GM12864 (cell line): Measurements from ENCODE around the gene GUCD1.

ENCODE experiments used
- DNase-seq: peaks from one replicate; pipeline ENCODE4 v3.0.0-alpha.2; 2011; ENCODE audit warnings: low read depth
- H3K4me3 ChIP-seq: 2 replicates; pipeline ENCODE4 v1.5.1; 2011; ENCODE audit warnings: mild to moderate bottlenecking, low read depth, low read length, control low read depth
- TF ChIP-seq, protein P1 (sequence below): IDR thresholded peaks from 2 replicates; pipeline ENCODE4 v1.5.1; 2011; ENCODE audit warnings: low read depth, mild to moderate bottlenecking, moderate library complexity, low read length, control low read depth, inconsistent platforms; ENCODE audit errors: missing control alignments

GUCD1 gene

DNA sequence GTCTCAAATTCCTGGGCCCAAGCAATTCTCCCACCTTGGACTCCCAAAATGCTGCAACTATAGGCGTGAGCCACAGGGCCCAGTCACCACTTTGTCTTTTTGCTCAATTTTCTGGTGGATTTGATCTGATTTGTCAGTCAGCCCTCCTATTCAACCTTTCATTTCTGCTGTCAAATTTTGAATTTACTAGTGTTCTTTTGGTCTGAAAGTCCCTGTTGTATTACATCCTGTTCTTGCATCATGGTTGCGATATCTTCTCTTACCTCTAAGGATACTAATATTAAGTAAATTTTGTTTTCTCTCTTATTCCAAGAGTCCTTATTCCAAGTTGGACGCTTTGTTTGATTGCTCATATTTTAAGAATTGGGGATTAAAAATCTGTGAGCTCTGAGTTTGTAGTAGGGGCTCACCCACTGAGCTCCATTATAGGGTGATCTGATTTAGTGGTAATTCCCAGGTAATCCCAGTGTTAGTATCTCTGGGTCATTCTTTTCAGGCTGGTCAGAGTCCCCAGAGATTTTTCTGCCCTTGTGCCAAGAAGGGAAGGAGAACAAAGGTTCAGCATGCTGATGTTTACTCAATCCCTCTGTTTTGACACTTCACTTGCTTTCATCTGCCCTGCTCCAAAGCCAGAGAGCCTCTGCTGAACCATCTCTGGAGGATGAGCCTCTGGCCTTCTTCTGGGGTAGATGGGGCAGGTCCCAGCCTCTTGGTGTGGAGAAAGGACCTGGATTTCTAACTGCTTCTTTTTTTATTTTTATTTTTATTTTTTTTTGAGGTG, 49.8 kb downstream of the GUCD1 start:
- TF ChIP-seq, protein P1, sequence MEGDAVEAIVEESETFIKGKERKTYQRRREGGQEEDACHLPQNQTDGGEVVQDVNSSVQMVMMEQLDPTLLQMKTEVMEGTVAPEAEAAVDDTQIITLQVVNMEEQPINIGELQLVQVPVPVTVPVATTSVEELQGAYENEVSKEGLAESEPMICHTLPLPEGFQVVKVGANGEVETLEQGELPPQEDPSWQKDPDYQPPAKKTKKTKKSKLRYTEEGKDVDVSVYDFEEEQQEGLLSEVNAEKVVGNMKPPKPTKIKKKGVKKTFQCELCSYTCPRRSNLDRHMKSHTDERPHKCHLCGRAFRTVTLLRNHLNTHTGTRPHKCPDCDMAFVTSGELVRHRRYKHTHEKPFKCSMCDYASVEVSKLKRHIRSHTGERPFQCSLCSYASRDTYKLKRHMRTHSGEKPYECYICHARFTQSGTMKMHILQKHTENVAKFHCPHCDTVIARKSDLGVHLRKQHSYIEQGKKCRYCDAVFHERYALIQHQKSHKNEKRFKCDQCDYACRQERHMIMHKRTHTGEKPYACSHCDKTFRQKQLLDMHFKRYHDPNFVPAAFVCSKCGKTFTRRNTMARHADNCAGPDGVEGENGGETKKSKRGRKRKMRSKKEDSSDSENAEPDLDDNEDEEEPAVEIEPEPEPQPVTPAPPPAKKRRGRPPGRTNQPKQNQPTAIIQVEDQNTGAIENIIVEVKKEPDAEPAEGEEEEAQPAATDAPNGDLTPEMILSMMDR: no peak
- DNase-seq: no peak
- H3K4me3 ChIP-seq: no peak overlapping the region

DNA sequence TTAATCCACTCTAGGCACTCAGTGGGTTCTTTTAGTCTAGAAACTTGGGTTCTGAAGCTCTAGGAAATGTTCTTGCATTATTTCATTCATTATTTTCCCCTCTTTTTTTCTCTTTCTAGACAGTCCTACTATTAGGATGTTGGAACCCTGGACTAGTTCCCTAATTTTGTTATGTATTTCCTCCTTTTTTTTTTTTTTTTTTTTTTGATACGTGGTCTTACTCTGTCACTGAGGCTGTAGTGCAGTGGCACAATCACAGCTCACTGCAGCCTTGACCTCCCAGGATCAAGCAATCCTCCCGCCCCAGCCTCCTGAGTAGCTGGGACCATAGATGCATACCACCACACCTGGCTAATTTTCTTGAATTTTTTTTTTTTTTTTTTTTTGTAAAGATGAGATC, 50.4 kb downstream of the GUCD1 start:
- TF ChIP-seq, protein P1: no peak
- no peak for DNase-seq
- H3K4me3 ChIP-seq: no peak overlapping the region

DNA sequence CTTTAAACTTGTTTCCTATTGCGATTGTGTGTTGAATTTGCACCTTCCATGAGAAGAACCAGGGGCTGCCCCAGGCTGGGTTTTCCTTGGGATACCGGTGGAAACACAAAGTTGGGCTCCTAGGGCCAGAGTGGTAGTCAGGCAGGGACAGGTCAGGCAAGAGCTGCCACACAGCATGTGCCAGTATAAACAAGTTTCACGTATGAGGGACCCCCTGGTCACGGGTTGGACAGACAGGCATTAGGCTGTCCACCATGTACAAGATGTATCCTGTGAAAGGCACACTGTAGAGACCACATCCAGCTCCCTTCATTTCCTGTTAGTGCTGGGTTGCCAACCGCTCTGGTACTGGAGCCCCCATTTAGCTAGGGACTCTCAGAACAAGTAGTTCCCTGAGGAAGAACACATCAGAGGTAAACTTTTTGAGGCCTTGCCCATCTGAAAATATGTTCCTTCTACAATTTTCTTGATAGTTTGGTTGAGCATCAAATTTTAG, 51.0 kb downstream of the GUCD1 start:
- DNase-seq: no peak
- no peak overlapping the region for H3K4me3 ChIP-seq

DNA sequence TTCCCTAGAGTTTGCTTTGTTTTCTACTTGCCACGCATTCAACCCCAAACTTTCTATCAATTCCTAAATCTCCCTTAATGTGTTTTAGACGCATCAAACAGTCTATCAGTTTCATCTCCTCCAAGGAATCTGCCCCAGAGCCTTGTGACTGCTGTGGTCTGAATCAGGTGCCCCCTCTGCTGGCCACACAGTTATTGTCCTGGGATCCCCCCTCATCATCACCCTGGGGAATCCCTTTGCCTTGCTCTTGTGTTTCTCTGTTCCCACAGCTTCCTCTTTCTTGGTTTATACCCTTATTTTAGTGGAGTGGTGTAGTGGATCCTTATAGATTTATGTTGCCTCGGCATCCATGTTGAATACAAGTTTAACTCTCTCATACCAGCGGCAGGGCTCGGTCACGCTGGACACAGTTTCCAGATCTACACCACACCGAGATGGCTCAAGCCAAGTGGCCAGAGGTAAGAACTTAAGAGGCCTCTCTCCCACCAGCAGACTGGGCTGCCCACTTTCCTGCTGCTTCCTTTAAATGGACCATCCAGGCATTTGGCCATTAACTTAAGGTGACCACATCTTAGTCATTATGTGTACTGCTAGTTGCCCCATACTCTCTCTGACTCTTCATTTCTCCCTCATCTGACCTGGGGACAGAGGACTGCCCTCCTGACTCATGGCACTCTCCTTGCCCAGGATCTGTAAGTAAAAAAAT, 51.6 kb downstream of the GUCD1 start:
- TF ChIP-seq, protein P1: peak; percentile 82
- DNase-seq: peak; percentile 52
- H3K4me3 ChIP-seq: no peak overlapping the region

More for the DNA sequence above, 51.0 kb downstream of the GUCD1 start:
- TF ChIP-seq, protein P1: no peak

DNA sequence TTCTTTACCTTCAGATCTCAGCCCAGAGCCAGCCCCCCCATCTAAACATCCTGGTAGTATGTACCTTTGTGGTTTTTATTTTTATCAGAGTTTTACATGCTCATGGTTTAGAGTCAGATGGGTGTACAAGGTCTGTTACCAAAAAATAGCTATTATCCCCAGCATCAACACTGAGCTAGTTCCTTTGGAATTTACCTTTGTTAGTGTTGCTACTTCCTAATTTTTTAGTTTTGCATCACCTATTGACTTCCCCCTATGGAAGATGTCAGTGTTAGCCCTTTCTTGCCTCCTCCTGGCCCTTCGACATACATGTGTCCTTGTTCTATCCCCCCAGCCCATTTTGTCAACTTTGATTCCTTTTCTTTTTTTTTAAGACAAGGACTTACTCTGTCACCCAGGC, 52.4 kb downstream of the GUCD1 start:
- DNase-seq: no peak
- TF ChIP-seq, protein P1: no peak
- H3K4me3 ChIP-seq: no peak overlapping the region

DNA sequence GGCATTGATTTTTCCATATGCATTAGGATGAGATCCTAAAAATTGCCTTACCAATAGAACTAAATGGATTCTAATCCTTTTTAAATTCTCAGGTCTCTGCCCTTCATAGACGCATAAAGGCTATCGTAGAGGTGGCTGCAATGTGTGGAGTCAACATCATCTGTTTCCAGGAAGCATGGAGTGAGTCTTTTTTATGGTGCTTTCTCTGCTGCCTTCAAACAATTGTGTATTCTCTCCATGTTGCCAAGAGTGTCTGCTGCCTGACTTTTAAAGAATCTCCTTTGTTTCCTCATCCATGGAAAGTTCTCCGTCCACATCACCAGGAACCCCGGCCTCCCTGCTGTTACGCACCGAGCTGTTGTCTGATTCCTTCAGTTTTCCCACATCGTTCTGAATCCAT, 52.9 kb downstream of the GUCD1 start:
- no peak overlapping the region for H3K4me3 ChIP-seq
- DNase-seq: no peak
- TF ChIP-seq, protein P1: no peak
